Measurements from ENCODE around the gene YIPF1.
"Not testable (repeated sequence)": the region's sequence is repeated elsewhere in the genome, so short reads cannot be mapped to it uniquely, and the experiment has no call there.

The YIPF1 gene

DNA sequence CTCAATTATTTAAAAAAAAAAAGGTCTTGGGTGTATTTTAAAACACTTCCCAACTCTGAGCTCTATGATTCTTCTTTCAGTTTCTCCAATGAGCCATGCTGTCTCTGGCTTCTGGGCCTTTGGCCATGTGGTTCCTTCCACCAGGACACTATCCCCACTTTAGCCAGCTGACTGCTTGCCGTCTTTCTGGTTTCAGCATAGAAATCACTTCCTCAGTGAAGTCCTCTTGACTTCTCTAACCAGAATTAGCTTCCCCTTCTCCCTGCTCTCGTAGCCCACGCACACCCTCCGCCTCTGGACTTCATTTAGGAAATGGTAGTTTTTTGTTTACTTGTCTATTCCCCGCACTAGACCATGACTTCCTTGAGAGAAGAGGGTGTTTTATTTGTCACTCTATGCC is 3.3 kb upstream of the YIPF1 start:
- TF ChIP-seq TARDBP (IDR thresholded peaks at IDR 0.05) (no peak), NFRKB (IDR thresholded peaks at IDR 0.05) (no peak), ELF4 (IDR thresholded peaks at IDR 0.05) (no peak), CTBP1 (IDR thresholded peaks at IDR 0.05; ENCODE audit: borderline replicate concordance) (no peak), FOXK2 (IDR thresholded peaks at IDR 0.05) (no peak), FOXA1 (IDR thresholded peaks at IDR 0.05) (no peak), FOXM1 (IDR thresholded peaks at IDR 0.05; ENCODE audit: borderline replicate concordance) (no peak), ARNT (IDR thresholded peaks at IDR 0.05) (no peak), L3MBTL2 (conservative IDR thresholded peaks at IDR 0.05) (no peak), SUZ12 (IDR thresholded peaks at IDR 0.05) (no peak), HDGF (IDR thresholded peaks at IDR 0.05; ENCODE audit: borderline replicate concordance) (no peak), ZNF384 (IDR thresholded peaks at IDR 0.05) (no peak), SP1 (IDR thresholded peaks at IDR 0.05) (no peak)
- TF ChIP-seq, protein P1, sequence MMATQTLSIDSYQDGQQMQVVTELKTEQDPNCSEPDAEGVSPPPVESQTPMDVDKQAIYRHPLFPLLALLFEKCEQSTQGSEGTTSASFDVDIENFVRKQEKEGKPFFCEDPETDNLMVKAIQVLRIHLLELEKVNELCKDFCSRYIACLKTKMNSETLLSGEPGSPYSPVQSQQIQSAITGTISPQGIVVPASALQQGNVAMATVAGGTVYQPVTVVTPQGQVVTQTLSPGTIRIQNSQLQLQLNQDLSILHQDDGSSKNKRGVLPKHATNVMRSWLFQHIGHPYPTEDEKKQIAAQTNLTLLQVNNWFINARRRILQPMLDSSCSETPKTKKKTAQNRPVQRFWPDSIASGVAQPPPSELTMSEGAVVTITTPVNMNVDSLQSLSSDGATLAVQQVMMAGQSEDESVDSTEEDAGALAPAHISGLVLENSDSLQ (IDR thresholded peaks at IDR 0.05) = no peak
- ChIA-PET CTCF (interaction anchor here (0.6 kb wide), 1 partner anchor 56 kb away, joined by 8 read pairs; no protein-coding TSS in a partner anchor), POLR2A (no interaction called here)
- no peak for DNase-seq (ENCODE audit: extremely low spot score)

DNA sequence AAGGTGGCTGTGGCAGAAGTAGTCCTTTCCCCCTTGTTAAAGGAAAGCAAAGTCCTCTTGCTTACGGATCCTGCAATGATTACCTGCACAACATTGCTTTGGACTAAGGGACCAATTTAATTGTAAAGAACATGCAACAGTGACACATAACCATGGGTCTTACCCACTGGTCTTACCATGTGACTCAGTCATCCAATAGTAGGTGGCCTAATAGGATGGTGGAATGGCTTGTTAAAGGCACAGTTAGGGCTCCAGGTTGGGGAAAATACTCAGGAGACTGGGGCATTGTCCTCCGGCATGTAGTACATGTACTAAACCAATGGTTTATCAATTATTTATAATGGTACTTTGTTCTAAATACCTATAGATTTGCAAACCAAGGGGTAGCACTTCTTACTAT is 2.1 kb upstream of the YIPF1 start:
- DNase-seq (ENCODE audit: extremely low spot score) = no peak
- POLR2A ChIA-PET = interaction anchor here (1.4 kb wide), 1 partner anchor 8 kb away, joined by 3 read pairs; no protein-coding TSS in a partner anchor
- no peak for TF ChIP-seq ELF4 (IDR thresholded peaks at IDR 0.05)
- TF ChIP-seq LEF1 (IDR thresholded peaks at IDR 0.05; ENCODE audit: borderline replicate concordance) = no peak
- no peak for TF ChIP-seq NFRKB (IDR thresholded peaks at IDR 0.05)
- no peak for TF ChIP-seq TARDBP (IDR thresholded peaks at IDR 0.05)
- CTCF ChIA-PET = interaction anchor here (0.5 kb wide), 1 partner anchor 68 kb away, joined by 3 read pairs; no protein-coding TSS in a partner anchor

DNA sequence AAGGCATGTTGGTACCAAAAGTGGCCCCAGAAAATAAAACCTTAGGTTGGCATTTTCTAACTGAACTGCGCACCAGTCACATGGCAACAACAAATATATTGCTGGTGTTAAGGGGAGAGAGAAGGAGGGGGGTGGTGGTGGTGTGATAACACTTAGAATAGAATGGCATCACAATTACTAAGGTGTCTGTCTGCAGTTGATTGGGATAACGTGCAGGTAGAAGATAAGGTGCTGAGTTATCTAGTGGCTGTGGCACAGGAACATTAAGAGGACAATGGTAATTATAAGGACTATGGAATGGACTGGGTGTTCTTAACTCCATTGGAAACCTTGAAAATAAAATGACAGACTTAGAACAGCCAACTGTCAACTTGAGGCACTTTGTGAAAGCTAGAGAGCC is 1.4 kb upstream of the YIPF1 start:
- POLR2A ChIA-PET = interaction anchor here (1.4 kb wide), 1 partner anchor 9 kb away, joined by 3 read pairs; no protein-coding TSS in a partner anchor
- CTCF ChIA-PET = interaction anchor here (1.5 kb wide), 1 partner anchor 30 kb away, joined by 3 read pairs; no protein-coding TSS in a partner anchor
- no peak for TF ChIP-seq FOXA1 (IDR thresholded peaks at IDR 0.05)
- TF ChIP-seq, protein P1 (IDR thresholded peaks at IDR 0.05) = no peak
- TF ChIP-seq BHLHE40 (IDR thresholded peaks at IDR 0.05; ENCODE audit: borderline replicate concordance) = no peak
- no peak for TF ChIP-seq HDGF (IDR thresholded peaks at IDR 0.05; ENCODE audit: borderline replicate concordance)
- no peak for TF ChIP-seq ARNT (IDR thresholded peaks at IDR 0.05)
- no peak for TF ChIP-seq FOXK2 (IDR thresholded peaks at IDR 0.05)

DNA sequence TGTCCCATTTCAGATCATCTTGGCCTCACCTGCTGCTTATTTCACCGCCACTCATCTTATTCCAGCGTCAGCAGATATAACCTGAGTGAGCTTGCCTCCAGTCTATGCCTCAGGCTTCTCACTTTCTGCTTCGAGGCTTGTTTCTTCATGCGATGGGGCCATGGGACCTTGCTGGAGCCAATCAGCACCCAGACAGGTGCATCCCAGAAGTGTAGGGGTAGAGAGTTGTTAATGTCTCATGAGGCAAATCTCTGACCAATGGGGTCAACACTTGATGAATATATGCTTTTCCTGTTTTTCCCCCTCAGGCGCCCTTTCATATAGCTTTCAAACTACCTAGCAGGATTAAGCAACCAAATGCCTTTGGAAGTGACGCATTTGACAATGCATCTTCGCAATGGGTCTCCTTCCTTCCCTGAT is 935 bp upstream of the YIPF1 start:
- ChIA-PET POLR2A (interaction anchor here (1.4 kb wide), 1 partner anchor 9 kb away, joined by 3 read pairs; no protein-coding TSS in a partner anchor), CTCF (interaction anchor here (1.5 to 2.0 kb wide), 2 partner anchors 12 to 30 kb away, joined by 3 to 5 read pairs; no protein-coding TSS in a partner anchor)
- TF ChIP-seq TARDBP (IDR thresholded peaks at IDR 0.05) = no peak
- TF ChIP-seq HDGF (IDR thresholded peaks at IDR 0.05; ENCODE audit: borderline replicate concordance) = no peak
- no peak for TF ChIP-seq BHLHE40 (IDR thresholded peaks at IDR 0.05; ENCODE audit: borderline replicate concordance)
- TF ChIP-seq FOXM1 (IDR thresholded peaks at IDR 0.05; ENCODE audit: borderline replicate concordance) = no peak
- no peak for DNase-seq (ENCODE audit: extremely low spot score)

More for the DNA sequence above, 1.4 kb upstream of the YIPF1 start:
- DNase-seq (ENCODE audit: extremely low spot score) = no peak

DNA sequence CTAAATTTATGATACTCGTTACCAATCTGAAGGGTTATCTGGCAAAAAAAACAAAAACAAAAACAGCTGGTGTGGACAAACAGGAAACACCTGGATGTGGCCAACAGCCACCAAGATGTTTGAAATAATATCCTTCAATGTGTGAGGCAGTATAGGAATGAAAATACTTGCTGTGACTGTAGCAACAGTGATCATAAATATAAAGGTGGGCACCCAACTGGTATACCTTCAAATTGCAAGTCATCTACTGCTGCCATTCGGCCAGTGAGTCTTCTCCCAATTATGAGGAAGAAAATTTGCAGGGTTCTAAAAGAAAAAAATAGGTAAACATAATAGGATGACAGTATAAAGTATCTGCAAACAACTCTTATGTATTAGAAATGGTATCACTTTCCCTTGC is 916 bp downstream of the YIPF1 start:
- ChIA-PET CTCF (interaction anchor here (2.0 kb wide), 1 partner anchor 10 kb away, joined by 5 read pairs; no protein-coding TSS in a partner anchor), POLR2A (no interaction called here)
- DNase-seq (ENCODE audit: extremely low spot score) = no peak
- TF ChIP-seq L3MBTL2 (conservative IDR thresholded peaks at IDR 0.05) (no peak), TARDBP (IDR thresholded peaks at IDR 0.05) (no peak), FOXK2 (IDR thresholded peaks at IDR 0.05) (no peak), FOXA1 (IDR thresholded peaks at IDR 0.05) (no peak), SP1 (IDR thresholded peaks at IDR 0.05) (no peak), ELF4 (IDR thresholded peaks at IDR 0.05) (no peak), FOXM1 (IDR thresholded peaks at IDR 0.05; ENCODE audit: borderline replicate concordance) (no peak), LEF1 (IDR thresholded peaks at IDR 0.05; ENCODE audit: borderline replicate concordance) (no peak), ZNF384 (IDR thresholded peaks at IDR 0.05) (no peak), ARNT (IDR thresholded peaks at IDR 0.05) (no peak), CTBP1 (IDR thresholded peaks at IDR 0.05; ENCODE audit: borderline replicate concordance) (no peak), HDGF (IDR thresholded peaks at IDR 0.05; ENCODE audit: borderline replicate concordance) (no peak), NFRKB (IDR thresholded peaks at IDR 0.05) (no peak), SUZ12 (IDR thresholded peaks at IDR 0.05) (no peak), BHLHE40 (IDR thresholded peaks at IDR 0.05; ENCODE audit: borderline replicate concordance) (no peak)
- TF ChIP-seq, protein P1 (IDR thresholded peaks at IDR 0.05) = no peak

DNA sequence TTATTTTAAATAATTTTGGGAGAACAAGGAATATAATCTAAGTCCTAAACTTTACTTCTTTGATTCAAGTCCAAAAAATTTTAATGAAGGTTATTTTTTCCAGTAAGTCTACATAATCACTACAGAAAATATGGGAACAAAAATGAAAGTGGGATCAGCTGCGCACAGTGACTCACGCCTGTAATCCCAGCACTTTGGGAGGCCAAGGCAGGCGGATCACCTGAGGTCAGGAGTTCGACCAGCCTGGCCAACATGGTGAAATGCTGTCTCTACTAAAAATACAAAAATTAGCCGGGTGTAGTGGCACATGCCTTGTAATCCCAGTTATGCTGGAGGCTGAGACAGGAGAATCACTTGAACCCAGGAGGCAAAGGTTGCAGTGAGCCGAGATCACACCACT is 6.0 kb downstream of the YIPF1 start:
- POLR2A ChIA-PET = interaction anchor here (1.8 kb wide), 1 partner anchor 62 kb away, joined by 4 read pairs; the partner anchor contains the start of genes IFT25 and LRRC42
- CTCF ChIA-PET; DNase-seq (ENCODE audit: extremely low spot score): not testable (repeated sequence)

DNA sequence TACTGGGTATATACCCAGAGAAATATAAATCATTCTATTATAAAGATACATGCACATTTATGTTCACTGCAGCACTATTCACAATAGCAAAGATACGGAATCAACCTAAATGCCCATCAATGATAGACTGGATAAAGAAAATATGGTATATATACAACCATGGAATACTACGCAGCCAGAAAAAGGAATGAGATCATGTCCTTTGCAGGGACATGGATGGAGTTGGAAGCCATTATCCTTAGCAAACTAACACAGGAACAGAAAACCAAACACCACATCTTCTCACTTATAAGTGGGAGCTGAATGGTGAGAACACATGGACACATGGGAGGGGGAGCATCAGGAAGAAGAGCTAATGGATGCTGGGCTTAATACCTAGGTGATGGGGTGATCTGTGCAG is 7.7 kb downstream of the YIPF1 start:
- CTCF ChIA-PET; DNase-seq (ENCODE audit: extremely low spot score): not testable (repeated sequence)
- POLR2A ChIA-PET = interaction anchor here (1.8 kb wide), 1 partner anchor 64 kb away, joined by 4 read pairs; the partner anchor contains the start of genes IFT25 and LRRC42

All from HEK293T (cell line).